Stomach (tissue), 9 donors: ENCODE results near the gene ADAMTS12. TPM values are rescaled to one million over a fixed set of nuclear protein-coding genes. Genes with fewer than 3 reads are reported as not detected.
"Not testable (repeated sequence)": the region's sequence is repeated elsewhere in the genome, so short reads cannot be mapped to it uniquely, and the experiment has no call there.

ENCODE experiments used
- DNase-seq, 2 donors: peaks; one replicate each; pipeline versions ENCODE4 v3.0.0 to v3.0.0-alpha.2; 2013 to 2019
- H3K27ac ChIP-seq, 5 donors: fragments of 200-600 bp in 4 of 5; sonication (generic) in 4 of 5; one replicate each; pipeline ENCODE4 v1.5.1; 2013 to 2019; ENCODE audit warnings: mild to moderate bottlenecking in 1 of 5, moderate library complexity in 1 of 5
- H3K27me3 ChIP-seq, 3 donors: fragments of 200-600 bp; sonication (generic); one replicate each; pipeline ENCODE4 v1.5.1; 2017 to 2019; ENCODE audit warnings: mixed run types in 1 of 3
- H3K36me3 ChIP-seq, 4 donors: fragments of 200-600 bp; sonication (generic); 1 replicate in 3 of 4; 2 replicates in 1 of 4; pipeline ENCODE4 v1.5.1; 2016 to 2019
- H3K4me1 ChIP-seq, 4 donors: fragments of 200-600 bp; sonication (generic); one replicate each; pipeline ENCODE4 v1.5.1; 2016 to 2019
- H3K4me3 ChIP-seq, 4 donors: fragments of 200-600 bp; sonication (generic) in 3 of 4; one replicate each; pipeline ENCODE4 v1.5.1; 2016 to 2019; ENCODE audit warnings: mild to moderate bottlenecking in 1 of 4
- H3K9me3 ChIP-seq, 4 donors: fragments of 200-600 bp; sonication (generic); one replicate each; pipeline ENCODE4 v1.5.1; 2016 to 2019
- CTCF ChIP-seq, 7 experiments: fragments of 450-650 bp in 4 of 7; fragments of 200-600 bp in 3 of 7; sonication (generic) in 3 of 7; IDR thresholded peaks; one replicate each; pipeline ENCODE4 v1.5.1; 2016 to 2019; ENCODE audit warnings: antibody characterized with exemption in 7 of 7, control low read depth in 2 of 7, mild to moderate bottlenecking in 1 of 7
- EP300 ChIP-seq: sonication (generic); formaldehyde crosslinking; IDR thresholded peaks from one replicate; pipeline ENCODE4 v1.6.1; 2017; ENCODE audit warnings: antibody characterized with exemption
- POLR2A ChIP-seq, 4 donors: fragments of 450-650 bp; IDR thresholded peaks; one replicate each; pipeline ENCODE4 v1.6.1; 2016; ENCODE audit warnings: antibody characterized with exemption in 4 of 4, control low read depth in 2 of 4, mild to moderate bottlenecking in 1 of 4, moderate library complexity in 1 of 4
- POLR2AphosphoS5 ChIP-seq, 3 donors: sonication (generic); formaldehyde crosslinking; IDR thresholded peaks; one replicate each; pipeline ENCODE4 v1.6.1; 2016; ENCODE audit warnings: antibody characterized with exemption in 3 of 3
- WGBS, 5 donors: extraction: QIAGEN DNeasy Blood & Tissue Kit in 3 of 5; methylation state at CpG; one replicate each; pipeline versions ENCODE4 v1.1.5 to v1.1.7; 2013 to 2018; 5-methylcytosine and 5-hydroxymethylcytosine counted together
- intact Hi-C: fragments of 100-400 bp; cut with DNase I; formaldehyde crosslinking; loops from one replicate; pipeline ENCODE4 v1.15.1; 2023; ENCODE audit warnings: low total_unique reads
- polyA plus RNA-seq, 3 donors: library from polyadenylated mRNA; stranded (reverse); fragments of 200-250 nt; gene quantifications; one replicate each; pipeline ENCODE4 v1.2.3, GENCODE V29; 2013
- total RNA-seq, 5 donors: library from RNA; depleted of rRNA; stranded (reverse); fragments of >200 nt; gene quantifications; one replicate each; pipeline versions ENCODE4 v1.1.0 to v1.2.3, GENCODE V29; 2014 to 2016
- donor health status: healthy with polysubstance abuse.
- donor health status: Bipolar disorder and iron deficiency.
- donor health status: healthy.

Gene ADAMTS12
- total and polyA plus RNA-seq, 8 donors, result 0.14 to 17.1 (median 0.62) TPM; not detected in 1

GRCh38 chr5:33558489-33558888, 333.3 kb downstream of the ADAMTS12 start:
- no peak overlapping the region for H3K27ac ChIP-seq
- H3K9me3 ChIP-seq, result no peaks in the 10 kb centered on the region
- DNase-seq, result no peak
- TF ChIP-seq EP300 (no peak), POLR2AphosphoS5 (IDR thresholded peaks at IDR 0.05) (no peak), CTCF (IDR thresholded peaks at IDR 0.05) (no peak), POLR2A (IDR thresholded peaks at IDR 0.05) (no peak)
- peaks cover 0 to 1% (median 0%) of the 10 kb centered on the region in 4 donors for H3K4me1 ChIP-seq
- WGBS, 5 donors, result 44 to 94% (median 83%) methylated on average over 1 of the region's 1 CpG
- H3K27me3 ChIP-seq, result no peaks in the 10 kb centered on the region
- no peak overlapping the region for H3K4me3 ChIP-seq
- no peaks in the 10 kb centered on the region for H3K36me3 ChIP-seq
- intact Hi-C loops, result no loop called here

GRCh38 chr5:33557605-33558004, 334.2 kb downstream of the ADAMTS12 start:
- no peak for DNase-seq
- WGBS, 5 donors, result 54 to 77% (median 62%) methylated on average over 3 of the region's 3 CpGs
- intact Hi-C loops, result no loop called here
- Histone ChIP-seq H3K4me3 (no peak overlapping the region), H3K36me3 (no peaks in the 10 kb centered on the region), H3K4me1 (no peaks in the 10 kb centered on the region), H3K27ac (no peak overlapping the region), H3K27me3 (no peaks in the 10 kb centered on the region), H3K9me3 (no peaks in the 10 kb centered on the region)
- no peak for TF ChIP-seq CTCF (IDR thresholded peaks at IDR 0.05)

DNA sequence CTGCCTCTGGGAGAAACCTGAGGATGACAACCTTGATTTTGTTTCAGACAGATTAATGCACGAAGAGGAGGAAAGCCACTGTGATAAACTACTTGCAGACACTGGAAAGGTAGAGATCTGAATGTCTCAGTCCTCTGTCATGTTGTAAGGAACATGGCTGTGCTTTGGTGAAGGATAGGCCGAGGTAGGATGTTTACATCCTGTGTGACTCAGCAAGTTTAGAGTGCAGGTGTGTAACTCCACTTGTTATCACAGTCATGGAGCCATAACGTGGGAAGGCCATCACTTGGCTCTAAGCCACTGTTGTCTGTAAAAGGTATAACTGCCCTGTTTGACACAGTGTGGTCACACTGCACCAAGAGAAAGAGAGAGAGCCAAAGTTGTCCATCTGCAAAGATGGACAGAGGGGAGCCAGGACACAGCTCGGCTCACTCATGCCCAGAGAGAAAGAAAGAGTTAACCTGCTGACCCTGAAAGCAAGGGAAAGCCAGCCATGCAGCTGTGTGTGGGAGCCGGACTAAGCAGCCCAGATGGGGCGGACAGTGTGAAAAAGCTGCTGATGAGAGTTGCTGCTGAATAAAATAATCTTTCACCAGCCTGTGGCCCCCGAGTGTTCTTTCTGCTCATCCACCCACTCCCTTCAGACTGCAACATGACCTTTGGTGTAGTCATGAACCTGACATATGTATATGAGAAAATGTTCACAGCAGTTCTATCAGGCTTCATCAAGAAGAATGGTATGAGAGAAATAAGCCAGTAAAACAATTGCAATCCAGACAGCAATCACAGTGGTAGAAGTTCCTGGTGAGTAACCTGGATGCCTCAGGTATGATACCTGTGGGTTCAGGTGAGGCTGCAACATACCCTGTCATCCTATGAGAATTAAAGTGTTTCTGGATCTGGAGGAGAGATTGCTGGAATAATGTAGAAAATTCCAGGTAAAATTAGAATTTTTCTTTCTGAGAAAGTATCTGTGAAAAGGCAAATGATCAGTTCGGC, 335.2 kb downstream of the ADAMTS12 start:
- intact Hi-C loops, result no loop called here
- H3K36me3 ChIP-seq, result no peaks in the 10 kb centered on the region
- H3K4me1 ChIP-seq, result no peaks in the 10 kb centered on the region
- no peak overlapping the region for H3K4me3 ChIP-seq
- no peaks in the 10 kb centered on the region for H3K27me3 ChIP-seq
- no peak for DNase-seq
- no peak for TF ChIP-seq EP300
- no peak for TF ChIP-seq CTCF (IDR thresholded peaks at IDR 0.05)
- no peak for TF ChIP-seq POLR2A (IDR thresholded peaks at IDR 0.05)
- TF ChIP-seq POLR2AphosphoS5 (IDR thresholded peaks at IDR 0.05), result no peak
- H3K27ac ChIP-seq, result no peak overlapping the region
- H3K9me3 ChIP-seq, result peaks cover 0 to 5% (median 0%) of the 10 kb centered on the region in 4 donors
- WGBS, 5 donors, result 58 to 69% (median 62%) methylated on average over 8 of the region's 8 CpGs

- no peak for DNase-seq
Measured at GRCh38 chr5:33549982-33550567, 341.7 kb downstream of the ADAMTS12 start.

DNA sequence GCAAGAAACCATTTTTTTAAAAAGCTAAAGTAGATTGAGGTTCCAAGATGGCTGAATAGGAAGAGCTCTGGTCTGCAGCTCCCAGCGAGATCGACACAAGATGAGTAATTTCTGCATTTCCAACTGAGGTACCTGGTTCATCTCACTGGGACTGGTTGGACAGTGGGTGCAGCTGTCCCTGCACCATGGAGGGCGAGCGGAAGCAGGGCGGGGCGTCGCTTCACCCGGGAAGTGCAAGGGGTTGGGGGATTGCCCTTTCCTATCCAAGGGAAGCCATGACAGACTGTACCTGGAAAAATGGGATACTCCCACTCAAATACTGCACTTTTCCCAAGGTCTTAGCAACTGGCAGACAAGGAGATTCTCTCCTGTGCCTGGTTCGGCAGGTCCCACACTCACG, 352.0 kb downstream of the ADAMTS12 start:
- H3K36me3 ChIP-seq, DNase-seq, H3K9me3 ChIP-seq, H3K27ac ChIP-seq, H3K4me3 ChIP-seq, H3K4me1 ChIP-seq, intact Hi-C loops, H3K27me3 ChIP-seq: not testable (repeated sequence)
- WGBS, 5 donors, result 83 to 93% (median 89%) methylated on average over 9 to 10 of the region's 10 CpGs

More at GRCh38 chr5:33549982-33550567, 341.7 kb downstream of the ADAMTS12 start:
- Histone ChIP-seq H3K4me1 (no peaks in the 10 kb centered on the region), H3K27ac (no peak overlapping the region), H3K9me3 (peaks cover 0 to 5% (median 0%) of the 10 kb centered on the region in 4 donors), H3K27me3 (no peaks in the 10 kb centered on the region), H3K4me3 (no peak overlapping the region), H3K36me3 (no peaks in the 10 kb centered on the region)
- intact Hi-C loops, result no loop called here
- WGBS, 5 donors, result 69 to 85% (median 73%) methylated on average over 6 of the region's 6 CpGs
- TF ChIP-seq CTCF (IDR thresholded peaks at IDR 0.05) (no peak), EP300 (no peak), POLR2AphosphoS5 (IDR thresholded peaks at IDR 0.05) (no peak), POLR2A (IDR thresholded peaks at IDR 0.05) (no peak)
